Fibroblast of mammary gland (primary cell): ENCODE results near the gene RAMP3.
"Not testable (repeated sequence)": the region's sequence is repeated elsewhere in the genome, so short reads cannot be mapped to it uniquely, and the experiment has no call there.

Experiments used
- DNase-seq: peaks from one replicate; pipeline ENCODE4 v3.0.0-alpha.2; 2010; ENCODE audit warnings: low read depth
- H3K4me3 ChIP-seq: 2 replicates; pipeline ENCODE4 v1.5.1; 2011; ENCODE audit warnings: low read depth, mild to moderate bottlenecking, low read length, moderate library complexity; ENCODE audit not compliant: control insufficient read depth
- CTCF ChIP-seq: conservative IDR thresholded peaks from 2 replicates; pipeline ENCODE4 v1.5.1; 2011; ENCODE audit warnings: low read depth, low read length, inconsistent platforms; ENCODE audit not compliant: control insufficient read depth, insufficient read depth

The RAMP3 gene

GRCh38 chr7:45160417-45160881, 2.9 kb downstream of the RAMP3 start:
- no peak overlapping the region for H3K4me3 ChIP-seq
- TF ChIP-seq CTCF, result no peak
- DNase-seq, result no peak

DNA sequence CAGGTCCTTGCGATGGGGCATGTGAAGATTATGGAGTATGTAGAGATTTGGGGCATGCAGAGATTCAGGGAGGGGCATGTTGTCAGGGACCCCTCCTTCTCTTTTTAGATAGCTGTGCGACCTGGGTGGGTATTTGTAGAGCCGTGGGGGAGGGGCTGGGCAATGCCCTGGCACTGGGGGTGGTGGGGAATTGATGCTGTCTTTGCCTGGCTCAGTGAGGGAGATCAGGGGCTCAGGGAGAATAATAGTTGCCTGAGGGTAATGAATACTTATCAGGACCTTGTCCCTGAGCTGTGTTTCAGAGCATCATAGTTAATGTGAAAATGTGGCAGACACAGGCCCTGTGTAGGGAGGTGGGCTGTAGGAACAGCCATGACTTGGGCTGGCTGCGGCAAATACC, 3.5 kb downstream of the RAMP3 start:
- H3K4me3 ChIP-seq, result no peak overlapping the region
- TF ChIP-seq CTCF, result no peak
- no peak for DNase-seq

DNA sequence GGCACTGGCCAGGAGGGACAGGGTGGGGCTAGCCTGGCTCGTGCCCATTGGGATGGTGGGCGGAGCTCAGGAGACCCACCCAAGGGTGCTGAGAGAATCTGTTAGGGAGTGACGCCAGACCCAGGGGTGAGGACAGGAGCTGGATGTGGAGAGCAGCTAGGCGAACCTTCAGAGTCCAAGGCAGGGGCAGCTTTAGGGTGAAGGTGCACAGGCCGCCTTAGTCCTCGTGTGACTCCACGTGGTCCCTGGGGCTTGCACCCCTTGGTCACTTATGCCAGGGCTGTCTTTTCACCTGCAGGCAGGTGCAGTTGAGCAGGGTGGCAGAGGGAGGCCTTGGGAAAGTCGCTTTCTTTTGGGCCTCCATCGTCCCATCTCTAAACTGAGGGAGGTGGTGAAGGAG, 4.3 kb downstream of the RAMP3 start:
- DNase-seq, result no peak
- TF ChIP-seq CTCF, result no peak
- H3K4me3 ChIP-seq, result no peak overlapping the region

DNA sequence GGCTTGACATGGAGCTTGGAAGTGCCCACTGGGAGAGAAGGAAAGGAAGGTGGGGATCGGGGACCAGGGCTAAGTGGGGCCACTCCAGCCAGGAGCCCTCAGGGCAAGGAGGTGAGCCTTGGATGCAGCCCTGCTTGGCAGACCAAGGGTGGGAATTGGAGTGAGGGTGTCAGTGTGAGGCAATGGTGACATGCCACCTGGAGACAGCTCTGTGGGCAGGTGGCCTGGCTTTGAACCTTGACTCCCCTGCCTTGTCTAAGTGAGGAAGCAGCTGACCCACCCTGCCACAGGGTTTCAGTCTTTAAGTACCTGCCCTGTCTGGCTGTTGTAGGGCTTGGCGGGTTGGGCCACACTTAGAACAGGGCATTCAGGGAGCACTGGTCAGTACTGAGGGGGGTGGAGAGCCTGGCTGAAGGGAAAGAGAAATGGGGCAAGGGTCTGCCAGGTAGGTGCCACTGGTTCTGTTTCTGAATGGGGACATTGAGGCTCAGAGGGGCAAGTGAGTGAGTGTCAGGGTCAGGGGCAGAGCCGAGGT, 4.8 kb downstream of the RAMP3 start:
- TF ChIP-seq CTCF, result no peak
- DNase-seq, result no peak
- H3K4me3 ChIP-seq, result no peak overlapping the region

- no peak overlapping the region for H3K4me3 ChIP-seq
- DNase-seq, result no peak
- TF ChIP-seq CTCF, result no peak
Observed at GRCh38 chr7:45162943-45163691, 5.5 kb downstream of the RAMP3 start.

DNA sequence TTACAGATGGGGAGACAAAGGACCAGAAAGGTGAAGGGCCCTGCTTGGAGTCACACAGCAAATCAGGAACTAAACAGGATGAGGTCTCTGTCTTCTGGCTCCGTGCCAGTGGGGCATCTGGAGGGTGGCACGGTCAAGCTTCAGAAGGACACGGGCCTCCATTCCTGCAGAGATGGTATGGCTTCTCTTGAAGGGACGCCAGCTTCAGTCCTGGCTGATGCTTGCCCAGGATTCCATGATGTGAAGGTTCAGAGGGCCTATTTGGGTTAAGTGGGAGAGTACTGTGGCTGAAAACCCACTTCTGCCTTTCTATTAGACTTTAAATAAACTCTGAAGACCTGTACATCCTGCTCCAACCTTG, 6.1 kb downstream of the RAMP3 start:
- DNase-seq, result no peak

GRCh38 chr7:45164271-45164670, 6.7 kb downstream of the RAMP3 start:
- not testable (repeated sequence) for H3K4me3 ChIP-seq, DNase-seq

More for the DNA sequence above, 6.1 kb downstream of the RAMP3 start:
- no peak for TF ChIP-seq CTCF
- H3K4me3 ChIP-seq, result no peak overlapping the region
